GM23248 (cell line): ENCODE data around the gene CACUL1. TPM values are rescaled to one million over a fixed set of nuclear protein-coding genes. Genes with fewer than 3 reads are reported as not detected.

ENCODE experiments used
- DNase-seq: peaks from one replicate; pipeline ENCODE4 v3.0.0-alpha.2; 2015
- H2AFZ ChIP-seq: fragments of 200-600 bp; sonication (generic); 2 replicates; pipeline ENCODE4 v1.6.1; 2016; ENCODE audit warnings: antibody characterized with exemption
- H3F3A ChIP-seq: fragments of 200-600 bp; sonication (generic); 2 replicates; pipeline ENCODE4 v1.6.1; 2016; ENCODE audit warnings: mild to moderate bottlenecking, antibody characterized with exemption, mixed run types; ENCODE audit not compliant: insufficient read depth
- H3K27ac ChIP-seq: fragments of 200-600 bp; sonication (generic); 2 replicates; pipeline ENCODE4 v1.5.1; 2016; ENCODE audit warnings: mild to moderate bottlenecking
- H3K27me3 ChIP-seq: fragments of 200-600 bp; sonication (generic); replicated peaks from 2 replicates; pipeline ENCODE4 v1.6.1; 2016; ENCODE audit warnings: mild to moderate bottlenecking; ENCODE audit not compliant: insufficient read depth
- H3K36me3 ChIP-seq: fragments of 200-600 bp; sonication (generic); 2 replicates; pipeline ENCODE4 v1.6.1; 2016; ENCODE audit warnings: low read depth, mild to moderate bottlenecking
- H3K4me1 ChIP-seq: fragments of 200-600 bp; sonication (generic); 2 replicates; pipeline ENCODE4 v1.6.1; 2016; ENCODE audit warnings: mild to moderate bottlenecking; ENCODE audit not compliant: insufficient read depth
- H3K4me2 ChIP-seq: fragments of 200-600 bp; sonication (generic); one replicate; pipeline ENCODE4 v1.6.1; 2016; ENCODE audit warnings: mild to moderate bottlenecking; ENCODE audit not compliant: unreplicated experiment
- H3K4me3 ChIP-seq: fragments of 200-600 bp; sonication (generic); 2 replicates; pipeline ENCODE4 v1.5.1; 2016; ENCODE audit warnings: mild to moderate bottlenecking
- H3K79me2 ChIP-seq: fragments of 200-600 bp; sonication (generic); 2 replicates; pipeline ENCODE4 v1.6.1; 2016; ENCODE audit warnings: mild to moderate bottlenecking; ENCODE audit not compliant: insufficient read depth
- H3K9ac ChIP-seq: fragments of 200-600 bp; sonication (generic); 2 replicates; pipeline ENCODE4 v1.6.1; 2016; ENCODE audit warnings: mild to moderate bottlenecking
- H3K9me2 ChIP-seq: fragments of 200-600 bp; sonication (generic); 2 replicates; pipeline ENCODE4 v1.6.1; 2016; ENCODE audit warnings: mixed run types, mild to moderate bottlenecking, moderate library complexity; ENCODE audit not compliant: insufficient read depth
- H3K9me3 ChIP-seq: fragments of 200-600 bp; sonication (generic); one replicate; pipeline ENCODE4 v1.6.1; 2017; ENCODE audit warnings: low read depth
- H4K20me1 ChIP-seq: fragments of 200-600 bp; sonication (generic); 2 replicates; pipeline ENCODE4 v1.6.0; 2016; ENCODE audit not compliant: insufficient read depth
- EZH2 ChIP-seq: fragments of 200-600 bp; sonication (generic); IDR thresholded peaks from 2 replicates; pipeline ENCODE4 v1.6.1; 2018; ENCODE audit warnings: antibody characterized with exemption, mild to moderate bottlenecking; ENCODE audit not compliant: insufficient read depth, poor library complexity, severe bottlenecking
- EZH2phosphoT487 ChIP-seq: fragments of 200-600 bp; sonication (generic); IDR thresholded peaks from 2 replicates; pipeline ENCODE4 v1.6.1; 2018; ENCODE audit warnings: antibody characterized with exemption, moderate library complexity, mild to moderate bottlenecking, low read depth; ENCODE audit not compliant: insufficient read depth
- WGBS, 2 experiments: methylation state at CpG; one replicate each; pipeline ENCODE4 v1.1.6; 2015 to 2017; ENCODE audit warnings: low lambda C conversion rate in 2 of 2, low coverage in 1 of 2; ENCODE audit errors: missing lambda C conversion rate in 2 of 2; 5-methylcytosine and 5-hydroxymethylcytosine counted together
- in situ Hi-C: fragments of 300-500 bp; cut with MboI; formaldehyde crosslinking; loops from 2 replicates; pipeline ENCODE4 v1.15.0; 2020
- polyA plus RNA-seq: library from polyadenylated mRNA; unstranded; fragments of >200 nt; fragmentation: Nextera tagmentation; extraction: Ambion mirVana; gene quantifications from 2 replicates; pipeline ENCODE4 v1.2.1, GENCODE V29; 2016
- total RNA-seq: library from RNA; depleted of rRNA; stranded (reverse); fragments of >200 nt; shearing (Covaris generic); gene quantifications from 2 replicates; pipeline ENCODE4 v1.2.3, GENCODE V29; 2014; rRNA removed

CACUL1 gene
- total and polyA plus RNA-seq, 2 experiments from 2014 or later = 14.8 to 27.1 TPM

- H3K4me1 ChIP-seq = no peaks in the 10 kb centered on the region
- no peak overlapping the region for H3K9ac ChIP-seq
- TF ChIP-seq EZH2phosphoT487 = no peak
- no peak overlapping the region for H3K27ac ChIP-seq
- 3 to 8% methylated on average over 3 of the region's 3 CpGs for WGBS, 2 experiments
- no peaks in the 10 kb centered on the region for H3K36me3 ChIP-seq
- H3K79me2 ChIP-seq = no peaks in the 10 kb centered on the region
- in situ Hi-C loops = no loop called here
- H3F3A ChIP-seq = no peaks in the 10 kb centered on the region
- no peaks in the 10 kb centered on the region for H3K9me3 ChIP-seq
- no peaks in the 10 kb centered on the region for H3K9me2 ChIP-seq
- H3K4me3 ChIP-seq = no peak overlapping the region
- H3K4me2 ChIP-seq = no peak overlapping the region
- H3K27me3 ChIP-seq = peaks cover 21% of the 10 kb centered on the region
- DNase-seq = peak; percentile 57
- no peaks in the 10 kb centered on the region for H4K20me1 ChIP-seq
- no peak overlapping the region for H2AFZ ChIP-seq
Measured at GRCh38 chr10:118629211-118629610, 125.6 kb downstream of the CACUL1 start.

GRCh38 chr10:118628397-118628796, 126.4 kb downstream of the CACUL1 start:
- peaks cover 15% of the 10 kb centered on the region; the same call in 1 of the 2 replicates for H3K27me3 ChIP-seq
- in situ Hi-C loops = no loop called here
- DNase-seq = no peak
- no peaks in the 10 kb centered on the region for H3K9me2 ChIP-seq
- no peaks in the 10 kb centered on the region for H3K9me3 ChIP-seq
- no peak overlapping the region for H3K4me3 ChIP-seq
- TF ChIP-seq EZH2 (no peak), EZH2phosphoT487 (no peak)
- no peak overlapping the region for H2AFZ ChIP-seq
- H3K36me3 ChIP-seq = no peaks in the 10 kb centered on the region
- no peak overlapping the region for H3K9ac ChIP-seq
- no peaks in the 10 kb centered on the region for H3F3A ChIP-seq
- no peaks in the 10 kb centered on the region for H3K4me1 ChIP-seq
- no peak overlapping the region for H3K4me2 ChIP-seq
- no peaks in the 10 kb centered on the region for H3K79me2 ChIP-seq
- no peaks in the 10 kb centered on the region for H4K20me1 ChIP-seq
- H3K27ac ChIP-seq = no peak overlapping the region

GRCh38 chr10:118626953-118627352, 127.8 kb downstream of the CACUL1 start:
- in situ Hi-C loops = no loop called here
- no peak overlapping the region for H3K4me2 ChIP-seq
- no peaks in the 10 kb centered on the region for H3K79me2 ChIP-seq
- no peak overlapping the region for H3K4me3 ChIP-seq
- TF ChIP-seq EZH2phosphoT487 (no peak), EZH2 (no peak)
- no peaks in the 10 kb centered on the region for H4K20me1 ChIP-seq
- WGBS, 2 experiments = 40 to 71% methylated on average over 3 of the region's 3 CpGs
- no peak overlapping the region for H2AFZ ChIP-seq
- peaks cover 12% of the 10 kb centered on the region; the same call in 1 of the 2 replicates for H3K27me3 ChIP-seq
- H3K4me1 ChIP-seq = no peaks in the 10 kb centered on the region
- DNase-seq = no peak
- no peaks in the 10 kb centered on the region for H3F3A ChIP-seq
- H3K9me2 ChIP-seq = no peaks in the 10 kb centered on the region
- no peaks in the 10 kb centered on the region for H3K36me3 ChIP-seq
- no peak overlapping the region for H3K9ac ChIP-seq
- H3K27ac ChIP-seq = no peak overlapping the region
- H3K9me3 ChIP-seq = no peaks in the 10 kb centered on the region

Other genes with a start within 250 kb of the CACUL1 start
- gene PRLHR, start 159.3 kb downstream of the CACUL1 start, total RNA-seq = not detected in 2 replicates
- gene PRLHR, start 159.3 kb downstream of the CACUL1 start, polyA plus RNA-seq = not detected in 2 replicates